Forelimb muscle (tissue), 1 donor: Measurements from ENCODE around the gene TRAF7. TPM values are rescaled to one million over a fixed set of nuclear protein-coding genes. Genes with fewer than 3 reads are reported as not detected.

Experiments
- DNase-seq: peaks from one replicate; pipeline ENCODE4 v3.0.0-alpha.2; 2013; ENCODE audit warnings: low read depth
- polyA plus RNA-seq: library from polyadenylated mRNA; unstranded; fragments of 120-200 nt; gene quantifications from one replicate; pipeline ENCODE4 v1.2.1, GENCODE V29; 2013; ENCODE audit not compliant: insufficient read length

The TRAF7 gene
- polyA plus RNA-seq, 1 donor = 43.7 TPM

DNA sequence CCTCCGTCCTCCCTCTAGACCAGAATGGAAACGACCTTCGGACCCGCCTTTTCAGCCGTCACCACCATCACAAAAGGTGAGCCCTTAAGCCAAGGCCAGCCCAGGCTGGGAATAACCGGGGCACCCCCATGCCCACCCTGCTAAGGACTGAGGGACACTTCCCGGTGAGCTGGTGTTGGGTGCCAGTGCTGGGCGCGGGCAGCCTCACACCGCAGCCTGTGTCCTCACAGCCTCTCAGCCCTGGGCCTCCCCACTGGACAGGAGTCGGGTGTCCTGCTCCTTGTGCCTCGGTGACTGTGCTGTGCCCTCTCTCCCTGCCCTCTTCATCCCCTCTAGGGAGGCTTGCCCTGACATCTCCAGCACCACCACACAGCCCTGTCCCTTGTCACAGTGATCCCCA lies 10.3 kb downstream of the TRAF7 start:
- DNase-seq = no peak

DNA sequence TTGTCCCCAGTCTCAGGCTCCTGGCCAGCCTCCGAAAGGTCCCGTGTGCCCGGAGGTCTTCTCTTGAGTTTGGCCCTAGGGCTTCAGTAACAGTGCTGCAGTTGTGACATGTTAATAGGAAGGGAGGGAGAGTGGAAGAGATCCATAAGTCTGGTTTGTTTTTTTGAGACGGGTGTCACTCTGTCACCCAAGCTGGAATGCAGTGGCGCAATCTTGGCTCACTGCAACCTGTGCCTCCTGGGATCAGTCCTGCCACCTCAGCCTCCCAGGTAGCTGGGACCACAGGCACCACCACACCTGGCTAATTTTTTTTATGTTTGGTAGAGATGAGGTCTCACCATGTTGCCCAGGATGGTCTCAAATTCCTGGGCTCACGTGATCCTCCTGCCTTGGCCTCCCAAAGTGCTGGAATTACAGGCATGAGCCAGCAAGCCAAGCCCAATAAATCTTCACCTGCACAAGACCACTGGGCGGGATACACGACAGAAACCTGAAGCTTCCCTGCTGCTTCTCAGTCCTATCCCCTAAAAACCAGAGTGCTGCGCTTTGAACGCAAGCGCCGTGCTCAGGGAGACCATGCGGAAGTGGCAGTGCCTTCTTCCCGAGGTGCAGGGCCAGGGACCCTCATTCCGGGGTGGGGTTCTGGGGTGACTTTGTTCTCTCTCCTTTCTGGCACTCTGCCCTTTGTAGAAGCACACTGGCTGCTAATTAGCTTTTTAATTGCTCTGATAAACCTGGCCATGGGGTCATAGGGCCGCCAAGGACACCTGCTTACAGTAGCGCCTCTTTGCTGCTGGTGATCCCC lies 10.9 kb downstream of the TRAF7 start:
- DNase-seq = no peak

DNA sequence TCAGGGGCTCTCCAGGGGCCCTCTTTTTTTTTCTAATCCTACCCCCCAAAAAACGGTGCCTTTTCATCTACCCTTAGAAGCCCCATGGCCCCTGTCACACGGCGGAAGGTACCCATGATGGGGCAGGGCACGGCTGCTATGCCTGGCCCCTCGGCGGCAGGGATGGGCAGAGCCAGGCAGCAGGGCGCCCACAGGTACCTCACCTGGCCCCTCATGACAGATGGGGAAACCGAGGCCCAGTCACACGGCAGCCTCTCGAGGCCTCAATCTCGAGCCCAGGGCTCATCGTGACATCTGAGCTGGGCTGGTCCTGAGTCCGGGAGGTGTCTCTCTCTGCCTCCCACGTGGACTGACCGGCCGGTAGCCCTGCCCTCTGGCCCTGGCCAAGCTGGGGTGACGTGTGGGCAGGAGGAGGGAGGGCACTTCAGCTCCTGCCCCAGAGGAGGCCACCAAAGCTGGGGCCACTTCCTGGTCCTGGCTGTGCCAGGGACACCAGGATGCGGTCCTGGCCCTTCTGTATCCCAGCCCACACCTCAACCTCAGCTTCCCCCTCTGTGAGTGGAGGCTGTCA lies 11.6 kb downstream of the TRAF7 start:
- DNase-seq = no peak

GRCh38 chr16:2170080-2170479 lies 14.5 kb downstream of the TRAF7 start:
- no peak for DNase-seq

DNA sequence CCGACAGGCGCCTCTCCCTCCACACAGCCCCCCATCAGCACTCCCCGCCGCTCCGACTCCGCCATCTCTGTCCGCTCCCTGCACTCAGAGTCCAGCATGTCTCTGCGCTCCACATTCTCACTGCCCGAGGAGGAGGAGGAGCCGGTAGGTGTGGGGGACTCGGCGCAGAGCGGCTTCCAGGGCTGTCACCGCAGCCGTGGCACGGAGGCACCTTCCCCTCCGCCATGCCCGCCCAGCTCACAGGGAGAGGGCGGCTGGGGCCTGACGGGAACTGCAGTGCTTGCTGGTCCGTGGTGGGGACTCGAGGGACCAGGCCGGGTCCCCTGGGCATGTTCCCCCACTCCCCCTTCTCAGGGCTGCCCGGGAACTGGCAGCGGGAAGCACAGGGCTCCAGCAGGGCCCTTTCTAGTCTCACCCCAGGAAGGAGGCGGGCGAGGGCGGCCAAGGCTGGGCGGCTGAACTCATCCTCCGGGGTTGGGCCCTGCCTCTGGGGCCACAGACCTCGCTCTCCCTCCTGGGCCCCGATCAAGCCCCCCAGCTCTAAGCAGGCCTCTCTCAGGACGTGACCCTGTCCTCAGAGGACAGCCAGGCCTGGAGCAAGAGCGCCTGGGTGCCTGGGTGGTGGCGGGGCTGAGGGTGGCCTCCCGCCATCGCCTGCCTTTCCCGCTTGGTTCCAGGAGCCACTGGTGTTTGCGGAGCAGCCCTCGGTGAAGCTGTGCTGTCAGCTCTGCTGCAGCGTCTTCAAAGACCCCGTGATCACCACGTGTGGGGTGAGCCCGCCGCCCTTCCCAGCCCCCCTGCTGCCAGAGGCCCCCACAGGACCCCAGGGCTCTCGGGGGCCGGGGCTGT lies 15.2 kb downstream of the TRAF7 start:
- no peak for DNase-seq

- DNase-seq = no peak
Observed at GRCh38 chr16:2171601-2172178, 16.1 kb downstream of the TRAF7 start.

- DNase-seq = no peak
Observed at GRCh38 chr16:2172688-2173335, 17.2 kb downstream of the TRAF7 start.

DNA sequence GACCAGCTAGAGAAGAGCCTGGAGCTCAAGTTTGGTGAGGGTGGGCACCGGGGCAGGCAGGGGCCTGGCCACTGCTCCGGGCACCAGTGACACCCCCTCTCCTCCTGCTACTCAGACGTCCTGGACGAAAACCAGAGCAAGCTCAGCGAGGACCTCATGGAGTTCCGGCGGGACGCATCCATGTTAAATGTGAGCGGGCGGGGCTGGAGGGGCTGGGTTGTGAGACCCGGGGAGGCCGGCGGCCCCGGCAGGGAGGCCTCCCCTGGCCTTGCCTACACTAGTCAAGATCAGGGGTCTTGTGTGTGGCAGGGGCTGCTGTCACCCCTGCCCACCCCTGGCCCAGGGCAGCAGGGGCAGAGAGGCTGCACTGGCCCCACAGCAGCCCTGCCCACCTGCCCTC lies 17.8 kb downstream of the TRAF7 start:
- no peak for DNase-seq

- DNase-seq = no peak
Observed at GRCh38 chr16:2173916-2174315, 18.3 kb downstream of the TRAF7 start.

GRCh38 chr16:2174396-2175131 lies 19.0 kb downstream of the TRAF7 start:
- DNase-seq = no peak

- DNase-seq = no peak
Observed at GRCh38 chr16:2175454-2175853, 19.9 kb downstream of the TRAF7 start.

- no peak for DNase-seq
Observed at GRCh38 chr16:2176047-2176446, 20.5 kb downstream of the TRAF7 start.

DNA sequence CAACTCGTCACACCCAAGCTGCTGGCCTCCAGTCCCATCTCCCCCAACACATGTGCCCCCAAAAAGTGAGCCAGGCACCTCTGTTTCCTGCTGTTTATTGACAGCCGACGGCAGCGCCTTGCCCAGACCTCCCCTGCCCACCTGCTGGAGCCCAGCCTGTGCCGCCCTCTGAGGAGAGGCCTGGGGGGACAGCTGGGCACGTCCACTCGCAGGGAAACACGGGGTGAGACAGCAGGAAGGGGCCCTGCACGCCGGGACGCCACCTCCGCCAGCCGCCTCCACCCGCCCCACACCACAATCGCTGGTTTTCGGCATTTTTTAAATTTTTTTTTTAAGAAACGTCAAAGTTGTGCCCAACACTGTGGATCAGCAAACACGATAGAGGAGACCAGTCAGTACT lies 21.5 kb downstream of the TRAF7 start:
- no peak for DNase-seq

GRCh38 chr16:2177561-2177960 lies 22.0 kb downstream of the TRAF7 start:
- no peak for DNase-seq

- DNase-seq = no peak
Observed at GRCh38 chr16:2178321-2179106, 22.9 kb downstream of the TRAF7 start.

DNA sequence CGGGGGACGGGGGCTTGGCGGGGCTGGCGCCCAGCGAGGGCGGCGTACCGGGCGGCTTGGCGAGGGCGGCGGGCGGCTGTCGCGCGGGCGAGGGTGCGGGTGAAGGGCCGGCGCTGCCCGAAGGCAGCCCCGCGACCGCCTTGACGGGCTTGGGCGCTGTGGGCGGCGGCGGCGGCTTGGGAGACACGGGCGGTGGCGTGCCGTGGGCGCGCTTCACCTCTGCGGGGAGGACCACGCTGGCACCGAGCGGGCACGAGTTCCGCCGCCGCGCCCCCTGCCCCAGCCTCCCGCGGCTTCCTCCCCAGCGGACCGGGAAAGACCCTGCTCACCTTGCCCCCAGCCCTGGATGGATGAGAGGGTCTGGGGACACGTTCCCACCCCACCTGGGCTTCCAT lies 23.5 kb downstream of the TRAF7 start:
- no peak for DNase-seq

DNA sequence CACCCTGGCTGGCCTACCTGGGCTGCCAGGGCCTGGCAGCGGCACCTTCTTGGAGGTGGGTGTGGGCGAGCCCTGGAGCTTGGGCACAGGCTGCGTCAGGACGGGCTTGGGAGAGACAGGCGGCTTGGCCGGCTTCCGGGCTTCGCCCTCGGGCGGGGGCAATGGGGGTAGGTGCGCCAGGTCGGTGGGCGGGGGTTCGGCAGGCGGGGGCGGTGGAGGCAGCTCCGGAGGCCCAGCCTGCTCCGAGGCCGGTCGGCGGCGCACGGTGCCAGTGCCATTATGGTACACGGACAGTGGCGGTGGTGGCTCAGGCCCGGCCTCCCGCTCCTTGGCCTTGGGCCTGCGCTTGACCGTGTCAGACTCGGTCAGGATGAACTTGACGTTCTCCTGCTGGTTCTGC lies 24.0 kb downstream of the TRAF7 start:
- no peak for DNase-seq

DNA sequence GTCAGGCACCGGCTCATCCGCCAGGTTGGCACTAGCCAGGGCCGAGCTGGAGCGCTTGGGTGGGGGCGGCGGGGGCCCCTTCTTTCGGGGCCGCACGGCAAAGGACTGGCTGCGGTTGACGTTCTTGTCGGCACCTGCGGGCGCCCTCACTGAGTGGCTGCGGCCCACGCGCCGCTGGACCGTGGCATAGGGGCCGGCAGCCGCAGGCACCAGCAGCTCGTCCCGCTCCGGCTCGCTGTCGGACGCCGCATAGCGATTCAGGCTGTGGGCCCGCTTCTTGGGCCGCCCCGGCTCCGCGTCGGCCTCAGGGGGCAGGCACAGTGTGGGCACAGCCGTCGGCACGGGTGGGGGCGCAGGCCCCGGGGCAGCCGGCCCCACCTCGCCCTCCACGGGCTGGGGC lies 24.9 kb downstream of the TRAF7 start:
- no peak for DNase-seq

GRCh38 chr16:2180962-2181923 lies 25.7 kb downstream of the TRAF7 start:
- DNase-seq = no peak
